NCI-H1105 treated with DMSO at 0.1 percent for 48 hours (cell line): ENCODE results near the gene DAPK3.
"Not testable (repeated sequence)": the region's sequence is repeated elsewhere in the genome, so short reads cannot be mapped to it uniquely, and the experiment has no call there.

Experiments used
- DNase-seq: peaks from one replicate; lab custom pipeline; 2025; lab: John Stamatoyannopoulos, UW

DAPK3 gene

GRCh38 chr19:3954107-3954506, 16.8 kb downstream of the DAPK3 start:
- no peak for DNase-seq

- not testable (repeated sequence) for DNase-seq
Observed at GRCh38 chr19:3952755-3953276, 18.1 kb downstream of the DAPK3 start.

GRCh38 chr19:3950871-3951861, 19.7 kb downstream of the DAPK3 start:
- no peak for DNase-seq

- DNase-seq = no peak
Observed at GRCh38 chr19:3949997-3950859, 20.7 kb downstream of the DAPK3 start.

GRCh38 chr19:3949294-3949693, 21.6 kb downstream of the DAPK3 start:
- DNase-seq = no peak

- not testable (repeated sequence) for DNase-seq
Observed at GRCh38 chr19:3947316-3947933, 23.5 kb downstream of the DAPK3 start.

GRCh38 chr19:3945838-3946237, 25.1 kb downstream of the DAPK3 start:
- DNase-seq = no peak

- no peak for DNase-seq
Observed at GRCh38 chr19:3944018-3944721, 26.7 kb downstream of the DAPK3 start.

GRCh38 chr19:3942790-3943409, 28.0 kb downstream of the DAPK3 start:
- DNase-seq = no peak

GRCh38 chr19:3938300-3938950, 32.5 kb downstream of the DAPK3 start:
- not testable (repeated sequence) for DNase-seq

GRCh38 chr19:3936506-3937442, 34.1 kb downstream of the DAPK3 start:
- DNase-seq = no peak

- DNase-seq = no peak
Observed at GRCh38 chr19:3932931-3933810, 37.7 kb downstream of the DAPK3 start, which contains the start of gene NMRK2. Gene NMRK2, plus strand, starts transcription at chr19:3933069. Its CDS starts 603 bp downstream, at chr19:3933672.

- no peak for DNase-seq
Observed at GRCh38 chr19:3931041-3931440, 39.9 kb downstream of the DAPK3 start.

GRCh38 chr19:3923912-3924311, 47.0 kb downstream of the DAPK3 start:
- DNase-seq = no peak

GRCh38 chr19:3923096-3923758, 47.7 kb downstream of the DAPK3 start:
- DNase-seq = no peak

GRCh38 chr19:3919793-3920192, 51.1 kb downstream of the DAPK3 start:
- DNase-seq = no peak

- no peak for DNase-seq
Observed at GRCh38 chr19:3916033-3916432, 54.9 kb downstream of the DAPK3 start.

- DNase-seq = no peak
Observed at GRCh38 chr19:3914199-3914598, 56.7 kb downstream of the DAPK3 start.
